Activated CD8-positive, alpha-beta T cell treated with anti-CD3 and anti-CD28 coated beads, Interleukin-2, amount 10 ng/mL, durations not matched to agents 7 days and 5 days (primary cell): ENCODE results near the gene ATP2A1. TPM values are rescaled to one million over a fixed set of nuclear protein-coding genes. Genes with fewer than 3 reads are reported as not detected.
"Not testable (repeated sequence)": the region's sequence is repeated elsewhere in the genome, so short reads cannot be mapped to it uniquely, and the experiment has no call there.

Experiments
- ATAC-seq: fragments of 150-1000 bp; cut with Tn5 transposase; one replicate; pipeline ENCODE4 v1.10.0; 2021; ENCODE audit warnings: moderate library complexity
- CTCF ChIA-PET: fragments of 350-600 bp; sonication (Branson Sonifier 250); formaldehyde crosslinking; loops from one replicate; lab custom pipeline; 2021; ENCODE audit warnings: antibody characterized with exemption; lab: Charles Lee
- POLR2A ChIA-PET: fragments of 350-600 bp; sonication (Branson Sonifier 250); formaldehyde crosslinking; loops from one replicate; lab custom pipeline; 2021; ENCODE audit warnings: antibody characterized with exemption; lab: Charles Lee
- DNase-seq: peaks from one replicate; pipeline ENCODE4 v3.0.0-alpha.2; 2020
- H3K27ac Mint-ChIP-seq: one replicate; pipeline ENCODE4 v1.8.0; 2021; ENCODE audit warnings: mild to moderate bottlenecking, mixed read lengths
- H3K27me3 Mint-ChIP-seq: one replicate; pipeline ENCODE4 v1.8.0; 2021; ENCODE audit warnings: low read depth, mixed read lengths
- H3K36me3 Mint-ChIP-seq: one replicate; pipeline ENCODE4 v1.8.0; 2021; ENCODE audit warnings: low read depth, mixed read lengths
- H3K4me1 Mint-ChIP-seq: one replicate; pipeline ENCODE4 v1.8.0; 2021; ENCODE audit warnings: low read depth, mixed read lengths
- H3K4me3 Mint-ChIP-seq: one replicate; pipeline ENCODE4 v1.8.0; 2021; ENCODE audit warnings: mild to moderate bottlenecking, mixed read lengths
- H3K9me3 Mint-ChIP-seq: one replicate; pipeline ENCODE4 v1.8.0; 2022; ENCODE audit warnings: mixed read lengths; ENCODE audit not compliant: insufficient read depth
- total RNA-seq, 2 experiments: library from RNA; stranded (reverse); gene quantifications; one replicate each; pipeline ENCODE4 v1.2.3, GENCODE V29; 2021

Gene ATP2A1
- total RNA-seq, 2 experiments from 2014 or later = 1.8 to 2.1 TPM

DNA sequence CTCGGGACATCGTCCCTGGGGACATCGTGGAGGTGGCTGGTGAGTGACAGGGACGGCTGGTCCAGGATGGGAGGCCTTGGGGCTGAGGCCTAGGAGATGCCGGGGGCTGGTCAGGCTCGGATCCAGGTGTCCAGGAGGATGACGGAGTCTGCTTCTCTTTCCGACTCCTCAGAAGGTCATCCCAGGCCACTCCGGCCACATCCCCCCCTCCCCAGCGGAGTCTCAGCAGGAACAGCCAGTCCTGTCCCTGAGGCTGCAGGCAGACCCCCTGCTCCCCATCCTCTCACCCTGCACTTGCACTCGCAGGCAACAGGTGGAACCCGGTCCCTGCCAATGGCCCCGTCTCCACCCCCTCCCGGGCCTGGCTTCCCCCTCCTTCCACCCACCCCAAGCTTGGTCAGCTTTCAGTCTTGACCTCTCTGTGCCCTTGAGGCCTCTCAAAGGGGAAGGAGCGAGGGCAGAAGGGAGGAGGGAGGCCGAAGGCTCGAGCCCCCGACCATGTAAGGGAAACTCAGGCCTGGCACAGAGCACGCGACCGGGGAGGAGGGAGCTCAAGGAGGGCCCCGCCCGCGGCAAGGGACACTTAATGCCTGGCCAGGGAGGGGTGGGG is 4.4 kb downstream of the ATP2A1 start:
- H3K9me3 Mint-ChIP-seq = no peaks in the 10 kb centered on the region
- no peak for DNase-seq
- ChIA-PET POLR2A (no interaction called here), CTCF (interaction anchor here (1.1 kb wide), 1 partner anchor 62 kb away, joined by 4 read pairs; no protein-coding TSS in a partner anchor)
- no peak overlapping the region for H3K27ac Mint-ChIP-seq
- peaks cover 6% of the 10 kb centered on the region for H3K27me3 Mint-ChIP-seq
- no peak overlapping the region for H3K4me3 Mint-ChIP-seq
- no peak for ATAC-seq
- peaks cover 30% of the 10 kb centered on the region for H3K4me1 Mint-ChIP-seq
- peaks cover 2% of the 10 kb centered on the region for H3K36me3 Mint-ChIP-seq

DNA sequence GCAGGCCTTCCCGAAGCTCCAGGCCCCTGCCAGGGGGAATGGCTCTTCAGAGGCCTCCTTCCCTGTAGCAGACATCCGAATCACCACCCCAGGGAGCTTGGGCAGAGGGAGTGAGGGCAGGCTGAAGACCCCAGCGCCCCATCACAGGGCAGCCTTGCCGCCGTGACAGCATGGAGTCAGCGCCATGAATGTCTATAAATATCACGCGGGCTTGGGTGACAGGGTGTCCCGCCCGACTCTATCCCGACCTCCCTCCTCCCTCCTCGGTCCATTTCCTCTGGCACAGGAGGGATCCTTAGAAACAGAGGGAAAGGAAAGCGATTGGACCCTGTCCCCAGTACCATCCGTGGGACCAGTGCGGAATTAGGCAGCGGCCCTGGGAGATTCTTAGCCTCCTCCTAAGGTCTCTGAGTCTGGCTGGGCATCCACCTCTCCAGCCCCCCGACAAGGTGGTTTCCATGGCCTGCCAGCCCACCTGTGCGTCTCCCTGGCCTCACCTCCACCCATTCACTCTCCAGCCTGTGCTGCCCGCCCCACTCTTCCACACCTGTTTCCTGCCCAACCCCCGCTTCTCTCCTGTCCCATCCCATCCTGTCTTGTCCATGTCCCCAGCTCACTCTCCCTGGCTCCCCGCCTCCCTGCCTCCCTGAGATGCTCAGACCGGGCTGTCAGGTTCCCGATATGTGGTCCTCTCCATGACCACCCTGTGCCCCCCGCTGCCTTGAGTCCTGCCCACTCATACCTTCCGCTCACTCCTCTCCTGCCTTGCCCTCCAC is 5.1 kb downstream of the ATP2A1 start:
- Mint-ChIP-seq H3K27ac (no peak overlapping the region), H3K9me3 (no peaks in the 10 kb centered on the region), H3K36me3 (peaks cover 2% of the 10 kb centered on the region), H3K4me3 (no peak overlapping the region), H3K4me1 (peaks cover 23% of the 10 kb centered on the region), H3K27me3 (peaks cover 6% of the 10 kb centered on the region)
- DNase-seq (no peak), ATAC-seq (no peak)
- ChIA-PET CTCF (interaction anchor here (1.1 kb wide), 1 partner anchor 62 kb away, joined by 4 read pairs; no protein-coding TSS in a partner anchor), POLR2A (no interaction called here)

DNA sequence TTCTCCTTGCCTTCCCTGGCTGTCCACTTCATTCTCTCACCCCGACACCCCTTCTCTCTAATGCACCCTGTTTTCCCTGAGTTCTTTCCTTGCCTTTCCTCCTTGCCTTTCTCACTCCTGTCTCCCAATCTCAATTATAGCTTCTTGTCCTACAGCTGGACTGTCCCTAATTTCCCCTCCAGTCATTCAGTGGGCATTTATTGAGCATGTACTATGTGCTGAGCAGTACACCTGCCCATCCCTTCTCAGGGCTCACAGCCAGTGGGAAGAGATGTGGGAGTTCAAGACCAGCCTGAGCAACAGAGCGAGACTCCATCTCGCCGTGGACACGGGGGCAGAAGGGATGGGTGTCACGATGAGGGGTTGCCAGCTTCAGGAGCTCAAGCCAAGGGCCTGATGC is 5.8 kb downstream of the ATP2A1 start:
- H3K4me1 Mint-ChIP-seq = peaks cover 17% of the 10 kb centered on the region
- H3K4me3 Mint-ChIP-seq = no peak overlapping the region
- ChIA-PET POLR2A (no interaction called here), CTCF (interaction anchor here (1.0 kb wide), 1 partner anchor 63 kb away, joined by 3 read pairs; no protein-coding TSS in a partner anchor)
- H3K9me3 Mint-ChIP-seq = no peaks in the 10 kb centered on the region
- DNase-seq (no peak), ATAC-seq (no peak)
- peaks cover 6% of the 10 kb centered on the region for H3K27me3 Mint-ChIP-seq
- H3K27ac Mint-ChIP-seq = no peak overlapping the region
- peaks cover 2% of the 10 kb centered on the region for H3K36me3 Mint-ChIP-seq

DNA sequence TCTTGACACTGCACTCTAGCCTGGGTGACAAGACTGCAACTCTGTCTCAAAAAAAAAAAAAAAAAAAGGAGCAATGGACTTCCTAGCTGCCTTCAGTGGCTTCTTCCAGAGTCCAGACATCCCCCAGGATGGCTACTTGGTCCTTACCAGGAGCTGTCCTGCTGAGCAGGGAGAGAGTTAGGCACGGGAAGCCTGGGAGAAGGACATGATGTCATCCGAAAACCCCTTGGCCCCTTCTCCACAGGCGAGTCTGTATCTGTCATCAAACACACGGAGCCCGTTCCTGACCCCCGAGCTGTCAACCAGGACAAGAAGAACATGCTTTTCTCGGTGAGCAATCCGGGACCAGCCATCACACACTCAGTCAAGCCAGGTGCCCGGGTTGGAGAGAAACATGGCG is 8.7 kb downstream of the ATP2A1 start:
- no peak overlapping the region for H3K27ac Mint-ChIP-seq
- no peaks in the 10 kb centered on the region for H3K4me1 Mint-ChIP-seq
- DNase-seq = no peak
- ATAC-seq = no peak
- H3K36me3 Mint-ChIP-seq = no peaks in the 10 kb centered on the region
- H3K4me3 Mint-ChIP-seq = no peak overlapping the region
- ChIA-PET CTCF (no interaction called here), POLR2A (no interaction called here)
- no peaks in the 10 kb centered on the region for H3K27me3 Mint-ChIP-seq
- H3K9me3 Mint-ChIP-seq = no peaks in the 10 kb centered on the region

- H3K36me3 Mint-ChIP-seq, H3K27ac Mint-ChIP-seq, H3K27me3 Mint-ChIP-seq, H3K4me3 Mint-ChIP-seq, H3K4me1 Mint-ChIP-seq, DNase-seq, POLR2A ChIA-PET, H3K9me3 Mint-ChIP-seq, ATAC-seq: not testable (repeated sequence)
- CTCF ChIA-PET = interaction anchor here (1.3 kb wide), 2 partner anchors 17 to 55 kb away, joined by 4 to 5 read pairs; no protein-coding TSS in a partner anchor
Measured at GRCh38 chr16:28890355-28890754, 12.1 kb downstream of the ATP2A1 start.

GRCh38 chr16:28891964-28892890 is 13.9 kb downstream of the ATP2A1 start:
- Mint-ChIP-seq H3K9me3 (no peaks in the 10 kb centered on the region), H3K4me3 (no peak overlapping the region), H3K36me3 (no peaks in the 10 kb centered on the region), H3K4me1 (no peaks in the 10 kb centered on the region), H3K27me3 (no peaks in the 10 kb centered on the region), H3K27ac (no peak overlapping the region)
- CTCF ChIA-PET = no interaction called here
- POLR2A ChIA-PET = no interaction called here
- no peak for ATAC-seq
- no peak for DNase-seq

DNA sequence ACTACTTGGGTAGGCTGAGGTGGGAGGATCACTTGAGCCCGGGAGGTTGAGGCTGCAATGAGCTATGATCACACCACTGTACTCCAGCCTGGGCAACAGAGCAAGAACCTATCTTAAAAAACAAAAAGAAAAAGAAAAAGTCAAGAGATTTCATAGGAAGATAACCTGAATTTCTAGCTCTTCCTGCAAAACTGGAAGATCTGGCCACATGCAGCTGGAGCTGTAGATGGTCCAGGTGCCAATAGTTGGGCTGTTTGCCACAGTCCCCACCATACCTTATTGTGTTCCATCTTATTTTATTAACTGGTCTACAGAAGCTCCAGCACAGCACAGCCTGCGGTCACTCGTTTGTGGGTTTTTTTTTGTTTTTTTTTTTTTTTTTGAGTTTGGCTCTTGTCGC is 15.0 kb downstream of the ATP2A1 start:
- H3K36me3 Mint-ChIP-seq = no peaks in the 10 kb centered on the region
- H3K27me3 Mint-ChIP-seq = no peaks in the 10 kb centered on the region
- CTCF ChIA-PET = no interaction called here
- no peaks in the 10 kb centered on the region for H3K9me3 Mint-ChIP-seq
- ATAC-seq = no peak
- no peaks in the 10 kb centered on the region for H3K4me1 Mint-ChIP-seq
- no peak overlapping the region for H3K4me3 Mint-ChIP-seq
- POLR2A ChIA-PET = interaction anchor here (0.7 kb wide), 1 partner anchor 28 kb away, joined by 3 read pairs; no protein-coding TSS in a partner anchor
- no peak for DNase-seq
- no peak overlapping the region for H3K27ac Mint-ChIP-seq

GRCh38 chr16:28895609-28896008 is 17.3 kb downstream of the ATP2A1 start:
- no peaks in the 10 kb centered on the region for H3K27me3 Mint-ChIP-seq
- H3K4me1 Mint-ChIP-seq = peaks cover 5% of the 10 kb centered on the region
- ATAC-seq (no peak), DNase-seq (no peak)
- CTCF ChIA-PET = interaction anchor here (0.6 to 0.7 kb wide), 2 partner anchors 11 to 327 kb away, joined by 3 to 4 read pairs; no protein-coding TSS in a partner anchor
- no peaks in the 10 kb centered on the region for H3K36me3 Mint-ChIP-seq
- no peak overlapping the region for H3K4me3 Mint-ChIP-seq
- no peaks in the 10 kb centered on the region for H3K9me3 Mint-ChIP-seq
- POLR2A ChIA-PET = no interaction called here
- no peak overlapping the region for H3K27ac Mint-ChIP-seq

DNA sequence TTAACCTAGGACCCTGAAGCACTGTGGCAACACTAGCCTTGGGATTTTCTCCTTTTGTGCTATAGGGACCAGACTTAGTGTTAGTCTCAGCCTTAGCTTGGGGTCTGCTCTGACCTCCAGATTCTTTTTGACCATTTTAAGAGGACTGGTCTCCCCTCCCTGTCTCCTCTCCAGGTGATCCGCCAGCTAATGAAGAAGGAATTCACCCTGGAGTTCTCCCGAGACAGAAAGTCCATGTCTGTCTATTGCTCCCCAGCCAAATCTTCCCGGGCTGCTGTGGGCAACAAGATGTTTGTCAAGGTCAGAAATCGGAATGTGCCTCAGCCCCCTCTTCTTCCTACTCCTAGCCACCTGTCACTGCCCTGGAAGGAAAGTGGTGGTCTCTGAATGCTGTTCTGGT is 19.5 kb downstream of the ATP2A1 start:
- no peak for ATAC-seq
- DNase-seq = no peak
- Mint-ChIP-seq H3K27me3 (no peaks in the 10 kb centered on the region), H3K4me3 (no peak overlapping the region), H3K4me1 (peaks cover 7% of the 10 kb centered on the region), H3K36me3 (no peaks in the 10 kb centered on the region), H3K9me3 (no peaks in the 10 kb centered on the region), H3K27ac (no peak overlapping the region)
- ChIA-PET POLR2A (no interaction called here), CTCF (no interaction called here)

DNA sequence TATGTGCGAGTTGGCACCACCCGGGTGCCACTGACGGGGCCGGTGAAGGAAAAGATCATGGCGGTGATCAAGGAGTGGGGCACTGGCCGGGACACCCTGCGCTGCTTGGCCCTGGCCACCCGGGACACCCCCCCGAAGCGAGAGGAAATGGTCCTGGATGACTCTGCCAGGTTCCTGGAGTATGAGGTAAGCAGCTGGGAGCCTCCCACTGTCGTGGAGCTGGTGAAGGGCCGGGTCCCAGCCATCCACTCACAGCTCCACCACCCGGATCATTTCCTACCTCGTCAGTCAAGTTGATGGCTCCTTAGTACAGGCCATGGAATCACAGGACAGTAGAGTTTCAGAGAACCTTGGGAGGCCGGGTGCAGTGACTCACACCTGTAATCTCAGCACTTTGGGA is 20.0 kb downstream of the ATP2A1 start:
- CTCF ChIA-PET = no interaction called here
- no peak for DNase-seq
- Mint-ChIP-seq H3K4me3 (no peak overlapping the region), H3K36me3 (no peaks in the 10 kb centered on the region), H3K9me3 (no peaks in the 10 kb centered on the region), H3K27me3 (no peaks in the 10 kb centered on the region), H3K4me1 (peaks cover 9% of the 10 kb centered on the region), H3K27ac (no peak overlapping the region)
- POLR2A ChIA-PET = no interaction called here
- no peak for ATAC-seq

GRCh38 chr16:28898942-28899341 is 20.7 kb downstream of the ATP2A1 start:
- H3K4me1 Mint-ChIP-seq = peaks cover 9% of the 10 kb centered on the region
- no peak for ATAC-seq
- no peaks in the 10 kb centered on the region for H3K27me3 Mint-ChIP-seq
- H3K36me3 Mint-ChIP-seq = no peaks in the 10 kb centered on the region
- CTCF ChIA-PET = no interaction called here
- no peak for DNase-seq
- H3K9me3 Mint-ChIP-seq = no peaks in the 10 kb centered on the region
- peak overlapping the region; percentile 17 for H3K27ac Mint-ChIP-seq
- POLR2A ChIA-PET = no interaction called here
- H3K4me3 Mint-ChIP-seq = no peak overlapping the region
